Measurements from ENCODE around the gene RARRES1. TPM values are rescaled to one million over a fixed set of nuclear protein-coding genes. Genes with fewer than 3 reads are reported as not detected.

The RARRES1 gene
- total RNA-seq, 1 experiment from 2014 or later = not detected

- H3K4me1 ChIP-seq (ENCODE audit: insufficient read depth, low read length, poor library complexity, severe bottlenecking) = peaks cover 6% of the 10 kb centered on the region
- no peak for DNase-seq (ENCODE audit: low spot score)
- ChIA-PET CTCF (no interaction called here), POLR2A (ENCODE audit: low non-redundant PET) (no interaction called here)
- TF ChIP-seq EZH2 (IDR thresholded peaks at IDR 0.05; ENCODE audit: borderline replicate concordance, low read depth, low read length, poor library complexity, severe bottlenecking) = no peak
- no peak for TF ChIP-seq CTCF (conservative IDR thresholded peaks at IDR 0.05; ENCODE audit: low read depth, low read length)
- no TSS peak for BruUV-seq (replicated peaks)
- H3K27me3 ChIP-seq (replicated peaks; ENCODE audit: insufficient read depth, low read depth, low read length, poor library complexity) = no peaks in the 10 kb centered on the region
- H3K36me3 ChIP-seq (ENCODE audit: insufficient read depth, low read length, poor library complexity, severe bottlenecking) = peaks cover 23% of the 10 kb centered on the region
- no peak overlapping the region for H3K4me3 ChIP-seq (ENCODE audit: low read depth, low read length, poor library complexity, severe bottlenecking)
- intact Hi-C loops (cut with micrococcal nuclease; ENCODE audit: unreplicated experiment) = no loop called here
- H3K9me3 ChIP-seq (ENCODE audit: low read depth, low read length, poor library complexity, severe bottlenecking) = no peaks in the 10 kb centered on the region
- H3K27ac ChIP-seq (ENCODE audit: low read depth, low read length, poor library complexity, severe bottlenecking) = no peak overlapping the region
Observed at GRCh38 chr3:158649791-158650190, 82.5 kb downstream of the RARRES1 start.

Other genes with a start within 250 kb of the RARRES1 start
- 4.9 and 5.0 TPM in 2 replicates for gene MLF1, start 161.3 kb downstream of the RARRES1 start, total RNA-seq (2021)
- gene GFM1, start 87.9 kb downstream of the RARRES1 start, total RNA-seq (2021) = 44.2 and 53.0 TPM in 2 replicates
- gene LXN, start 59.8 kb downstream of the RARRES1 start, total RNA-seq (2021) = 3.5 and 4.5 TPM in 2 replicates
- gene MFSD1, start 69.6 kb upstream of the RARRES1 start, total RNA-seq (2021) = 15.2 and 16.1 TPM in 2 replicates